Naive thymus-derived CD8-positive, alpha-beta T cell (primary cell): ENCODE results near the gene SPTSSB. TPM values are rescaled to one million over a fixed set of nuclear protein-coding genes. Genes with fewer than 3 reads are reported as not detected.

Experiments
- ATAC-seq, 2 donors: fragments of 150-1000 bp; cut with Tn5 transposase in 1 of 2; sonication (Bioruptor Pico), chemical (Tn5 transposase) in 1 of 2; 1 replicate in 1 of 2; 2 replicates in 1 of 2; pipeline ENCODE4 v1.10.0; 2021; ENCODE audit warnings: mild to moderate bottlenecking in 2 of 2, moderate library complexity in 2 of 2
- POLR2A ChIA-PET: fragments of 350-600 bp; sonication (Branson Sonifier 250); formaldehyde crosslinking; loops from one replicate; lab custom pipeline; 2021; ENCODE audit warnings: antibody characterized with exemption; lab: Charles Lee
- DNase-seq, 10 donors: peaks; one replicate each; pipeline versions ENCODE4 v3.0.0 to v3.0.0-alpha.2; 2020 to 2022
- H3K27ac Mint-ChIP-seq, 10 donors: one replicate each; pipeline ENCODE4 v1.8.0; 2020 to 2022; ENCODE audit warnings: mild to moderate bottlenecking in 10 of 10, mixed read lengths in 10 of 10, moderate library complexity in 4 of 10, inconsistent platforms in 1 of 10
- H3K27me3 Mint-ChIP-seq, 5 donors: one replicate each; pipeline ENCODE4 v1.8.0; 2021 to 2022; ENCODE audit warnings: mixed read lengths in 5 of 5
- H3K36me3 Mint-ChIP-seq, 3 donors: one replicate each; pipeline ENCODE4 v1.8.0; 2020 to 2022; ENCODE audit warnings: mixed read lengths in 3 of 3, mild to moderate bottlenecking in 2 of 3, inconsistent platforms in 1 of 3
- H3K4me1 Mint-ChIP-seq, 4 donors: one replicate each; pipeline ENCODE4 v1.8.0; 2021 to 2022; ENCODE audit warnings: mixed read lengths in 4 of 4
- H3K4me3 Mint-ChIP-seq, 10 donors: one replicate each; pipeline ENCODE4 v1.8.0; 2020 to 2022; ENCODE audit warnings: mild to moderate bottlenecking in 10 of 10, mixed read lengths in 10 of 10, moderate library complexity in 6 of 10, inconsistent platforms in 1 of 10
- H3K9me3 Mint-ChIP-seq, 9 donors: one replicate each; pipeline ENCODE4 v1.8.0; 2020 to 2022; ENCODE audit warnings: mixed read lengths in 9 of 9, mild to moderate bottlenecking in 3 of 9, inconsistent platforms in 1 of 9, moderate library complexity in 1 of 9
- polyA plus RNA-seq, 3 donors: library from polyadenylated mRNA; unstranded; fragments of 300-500 nt; fragmentation: Illumina TruSeq; gene quantifications; one replicate each; pipeline ENCODE4 v1.2.3, GENCODE V29; 2021
- total RNA-seq, 8 experiments: library from RNA in 2 of 8; stranded (reverse) in 2 of 8; gene quantifications; one replicate each; pipeline ENCODE4 v1.2.3 and lab custom pipeline; 2021 to 2026

Gene SPTSSB
- total and polyA plus RNA-seq, 5 experiments from 2014 or later, result 0.16 to 0.21 TPM; not detected in 3

DNA sequence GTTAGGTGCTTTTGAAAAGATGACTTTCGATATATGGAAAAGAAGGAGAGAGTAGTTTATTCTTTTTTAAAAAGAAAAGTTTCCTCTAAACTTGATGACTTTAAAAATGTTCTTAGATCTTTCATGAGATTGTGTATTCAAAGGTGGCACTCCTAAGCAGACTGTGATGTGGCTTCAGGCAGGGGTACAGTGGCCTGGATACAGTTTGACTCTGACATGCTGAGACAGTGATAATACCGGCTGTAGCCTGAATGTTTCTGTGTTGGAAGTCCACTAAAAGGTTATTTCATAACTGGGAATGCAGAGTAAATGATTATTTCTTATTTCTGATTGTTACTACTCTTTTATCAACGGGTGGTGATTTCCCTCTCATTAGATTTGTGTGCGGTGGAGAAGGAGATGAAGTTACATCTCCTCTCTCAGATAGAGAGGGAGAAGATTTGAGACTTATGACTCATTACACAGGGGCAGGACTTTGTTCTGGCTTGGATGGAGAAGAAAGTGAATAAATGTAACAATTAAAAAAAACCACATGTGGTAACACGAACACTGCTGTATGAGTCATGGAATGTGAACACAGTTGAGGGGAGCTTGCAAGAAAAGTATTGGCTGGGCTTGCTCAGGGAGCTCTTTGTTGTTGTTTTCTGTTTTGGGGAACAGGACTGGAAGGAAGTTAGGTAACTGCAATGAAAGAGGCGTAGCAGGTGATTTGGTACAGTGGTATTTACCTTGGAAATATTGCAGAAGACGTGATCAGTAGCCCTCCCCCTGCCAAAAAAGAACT, 21.6 kb downstream of the SPTSSB start:
- Mint-ChIP-seq H3K27me3 (peaks cover 3 to 7% (median 4%) of the 10 kb centered on the region in 5 donors), H3K9me3 (no peaks in the 10 kb centered on the region), H3K36me3 (no peaks in the 10 kb centered on the region), H3K4me3 (peak overlapping the region in 5 of 10 donors; percentile 7 to 42 (median 13)), H3K4me1 (peaks cover 13 to 21% (median 19%) of the 10 kb centered on the region in 4 donors), H3K27ac (peak overlapping the region in 5 of 10 donors; percentile 2 to 12 (median 10))
- POLR2A ChIA-PET, result interaction anchor here (0.6 kb wide), 1 partner anchor 128 kb away, joined by 3 read pairs; the partner anchor contains the start of gene NMD3
- DNase-seq (peak in 6 of 10 donors; percentile 11 to 72 (median 34)), ATAC-seq (peak; percentile 90 to 92)

DNA sequence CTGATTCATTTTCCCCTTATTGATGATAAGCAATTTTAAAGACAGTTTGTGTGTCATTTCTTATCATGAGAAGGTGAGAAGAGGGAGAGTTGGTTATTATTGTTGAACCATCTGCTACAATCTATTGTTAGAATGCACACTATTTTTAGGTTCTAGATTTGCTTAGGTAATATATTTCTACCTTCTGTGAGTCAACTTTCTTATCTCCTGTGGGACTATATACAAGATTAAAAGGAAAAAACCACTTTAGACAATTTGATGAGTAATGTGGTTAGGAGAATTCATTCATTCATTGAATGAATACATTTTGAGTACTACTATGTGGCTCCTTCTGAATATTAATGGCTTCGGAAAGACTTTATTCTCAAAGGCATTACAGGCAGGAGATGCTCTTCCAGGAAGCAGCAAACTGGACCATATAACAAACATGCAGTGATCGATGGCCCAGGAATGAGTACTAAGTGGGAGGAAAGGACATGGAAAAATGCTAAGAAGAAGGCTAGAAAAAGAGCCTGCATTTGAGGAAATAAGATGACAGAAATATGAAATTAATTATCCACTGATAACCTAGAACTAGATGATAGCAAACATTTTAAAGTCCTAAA, 22.4 kb downstream of the SPTSSB start:
- POLR2A ChIA-PET, result no interaction called here
- Mint-ChIP-seq H3K27ac (no peak overlapping the region), H3K36me3 (no peaks in the 10 kb centered on the region), H3K9me3 (no peaks in the 10 kb centered on the region), H3K27me3 (peaks cover 0 to 10% (median 3%) of the 10 kb centered on the region in 5 donors), H3K4me1 (peaks cover 13 to 21% (median 19%) of the 10 kb centered on the region in 4 donors), H3K4me3 (no peak overlapping the region)
- ATAC-seq, result no peak
- no peak for DNase-seq

DNA sequence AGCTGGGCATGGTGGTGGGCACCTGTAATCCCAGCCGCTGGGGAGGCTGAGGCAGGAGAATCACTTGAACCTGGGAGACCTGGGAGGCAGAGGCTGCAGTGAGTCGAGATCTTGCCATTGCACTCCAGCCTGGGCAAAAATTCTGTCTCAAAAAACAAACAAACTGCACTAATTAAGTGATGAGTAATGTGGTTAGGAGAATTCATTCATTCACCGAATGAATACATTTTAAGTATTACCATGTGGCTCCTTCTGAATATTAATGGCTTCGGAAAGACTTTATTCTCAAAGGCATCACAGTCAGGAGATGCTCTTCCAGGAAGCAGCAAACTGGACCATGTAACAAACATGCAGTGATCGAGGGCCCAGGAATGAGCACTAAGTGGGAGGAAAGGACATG, 23.6 kb downstream of the SPTSSB start:
- no peaks in the 10 kb centered on the region for H3K9me3 Mint-ChIP-seq
- POLR2A ChIA-PET, result no interaction called here
- no peak for DNase-seq
- no peaks in the 10 kb centered on the region for H3K36me3 Mint-ChIP-seq
- no peak overlapping the region for H3K4me3 Mint-ChIP-seq
- peaks cover 3 to 11% (median 3%) of the 10 kb centered on the region in 5 donors for H3K27me3 Mint-ChIP-seq
- no peak for ATAC-seq
- peak overlapping the region in 1 of 10 donors; percentile 21 for H3K27ac Mint-ChIP-seq
- peaks cover 13 to 21% (median 19%) of the 10 kb centered on the region in 4 donors for H3K4me1 Mint-ChIP-seq

DNA sequence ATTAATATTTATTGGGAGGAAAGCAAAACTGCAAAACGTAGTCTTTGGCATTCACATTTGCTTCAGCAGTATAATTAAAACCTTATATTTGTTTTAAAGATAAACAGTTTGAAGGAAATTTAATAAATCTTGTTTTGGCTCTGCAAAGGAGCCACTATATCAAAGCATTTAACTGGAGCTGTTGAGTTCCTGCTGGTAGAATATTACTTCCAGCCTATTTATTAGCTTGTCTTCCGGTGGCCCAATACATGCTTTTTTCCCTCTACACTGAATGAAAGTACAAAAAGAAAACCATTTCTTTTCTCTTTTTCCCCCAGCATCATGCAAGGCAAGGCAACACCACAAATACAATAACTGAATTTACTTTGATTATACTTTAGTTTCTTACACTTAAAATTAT, 26.3 kb downstream of the SPTSSB start:
- Mint-ChIP-seq H3K4me1 (peaks cover 12 to 18% (median 15%) of the 10 kb centered on the region in 4 donors), H3K27me3 (peaks cover 3 to 20% (median 6%) of the 10 kb centered on the region in 5 donors), H3K27ac (no peak overlapping the region), H3K9me3 (no peaks in the 10 kb centered on the region), H3K4me3 (no peak overlapping the region), H3K36me3 (no peaks in the 10 kb centered on the region)
- POLR2A ChIA-PET, result no interaction called here
- ATAC-seq, result no peak
- no peak for DNase-seq

DNA sequence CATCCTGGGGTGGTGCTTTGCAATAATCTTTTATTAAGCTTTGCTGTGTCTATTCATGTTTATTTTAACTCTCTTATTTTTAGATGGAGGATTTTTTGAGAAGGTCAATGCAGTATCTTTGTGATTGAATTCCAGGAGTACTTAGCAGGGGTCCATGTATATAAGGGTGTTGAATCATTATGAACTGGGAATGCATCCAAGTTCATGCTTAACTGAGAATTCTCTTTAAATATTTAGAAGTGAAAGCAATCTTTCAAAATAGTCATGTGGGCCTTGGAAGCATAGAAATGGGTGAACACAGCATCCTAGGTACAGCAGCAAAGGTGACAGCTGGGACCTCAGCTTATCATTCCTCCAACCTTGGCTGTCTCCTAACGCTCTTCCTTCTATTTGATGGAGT, 27.3 kb downstream of the SPTSSB start:
- Mint-ChIP-seq H3K4me3 (no peak overlapping the region), H3K27ac (no peak overlapping the region), H3K36me3 (no peaks in the 10 kb centered on the region), H3K9me3 (peaks cover 0 to 3% (median 0%) of the 10 kb centered on the region in 9 donors), H3K27me3 (peaks cover 3 to 20% (median 6%) of the 10 kb centered on the region in 5 donors), H3K4me1 (peaks cover 4 to 7% (median 4%) of the 10 kb centered on the region in 4 donors)
- ATAC-seq, result no peak
- POLR2A ChIA-PET, result no interaction called here
- no peak for DNase-seq

DNA sequence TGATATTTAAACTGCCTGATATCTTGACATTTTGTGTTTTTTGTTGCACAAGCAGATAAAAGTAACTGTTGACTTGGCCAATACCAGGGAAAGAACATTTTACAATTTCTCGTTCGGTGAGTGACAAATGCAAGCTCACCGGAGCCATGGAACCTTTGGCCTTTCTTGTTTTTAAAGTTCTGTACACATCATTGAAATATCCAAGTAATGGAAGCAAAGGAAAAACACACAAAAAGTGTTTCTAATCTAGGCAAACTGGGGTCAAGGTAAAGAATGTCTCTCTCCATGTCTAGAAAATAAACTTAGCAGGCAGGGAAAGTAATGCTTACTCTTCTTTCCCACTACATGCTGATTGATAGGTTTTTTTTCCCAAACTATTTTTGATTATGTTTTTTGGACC, 27.8 kb downstream of the SPTSSB start:
- Mint-ChIP-seq H3K4me3 (no peak overlapping the region), H3K9me3 (peaks cover 0 to 3% (median 0%) of the 10 kb centered on the region in 9 donors), H3K4me1 (peaks cover 0 to 3% (median 1%) of the 10 kb centered on the region in 4 donors)

DNA sequence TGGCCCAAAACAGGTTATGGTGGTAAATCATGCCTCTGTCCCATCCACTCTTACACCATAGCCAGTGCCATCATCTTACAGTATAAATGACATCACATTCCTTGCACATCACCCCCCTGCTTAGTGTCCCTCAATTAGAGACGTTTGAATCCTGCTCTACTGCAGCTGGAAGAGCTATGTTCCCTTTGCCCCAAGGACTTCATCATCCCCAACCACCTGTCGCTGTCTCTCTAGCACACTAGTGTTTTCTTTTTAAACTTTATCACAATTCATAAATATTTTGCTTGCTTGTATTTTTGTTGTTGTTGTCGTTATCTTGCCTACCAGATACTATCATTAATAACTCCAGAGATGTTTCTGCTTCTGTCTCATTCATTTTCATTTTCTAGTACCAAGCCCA, 28.7 kb downstream of the SPTSSB start:
- POLR2A ChIA-PET, result no interaction called here
- ATAC-seq (no peak), DNase-seq (no peak)
- no peaks in the 10 kb centered on the region for H3K36me3 Mint-ChIP-seq
- peaks cover 3 to 20% (median 4%) of the 10 kb centered on the region in 5 donors for H3K27me3 Mint-ChIP-seq
- H3K27ac Mint-ChIP-seq, result no peak overlapping the region
- H3K4me3 Mint-ChIP-seq, result no peak overlapping the region
- H3K4me1 Mint-ChIP-seq, result peaks cover 0 to 3% (median under 1%) of the 10 kb centered on the region in 4 donors
- peaks cover 0 to 3% (median 0%) of the 10 kb centered on the region in 9 donors for H3K9me3 Mint-ChIP-seq

More for the DNA sequence above, 27.8 kb downstream of the SPTSSB start:
- H3K36me3 Mint-ChIP-seq, result no peaks in the 10 kb centered on the region
- no peak for ATAC-seq
- POLR2A ChIA-PET, result no interaction called here
- no peak for DNase-seq
- H3K27me3 Mint-ChIP-seq, result peaks cover 3 to 20% (median 6%) of the 10 kb centered on the region in 5 donors
- H3K27ac Mint-ChIP-seq, result no peak overlapping the region

DNA sequence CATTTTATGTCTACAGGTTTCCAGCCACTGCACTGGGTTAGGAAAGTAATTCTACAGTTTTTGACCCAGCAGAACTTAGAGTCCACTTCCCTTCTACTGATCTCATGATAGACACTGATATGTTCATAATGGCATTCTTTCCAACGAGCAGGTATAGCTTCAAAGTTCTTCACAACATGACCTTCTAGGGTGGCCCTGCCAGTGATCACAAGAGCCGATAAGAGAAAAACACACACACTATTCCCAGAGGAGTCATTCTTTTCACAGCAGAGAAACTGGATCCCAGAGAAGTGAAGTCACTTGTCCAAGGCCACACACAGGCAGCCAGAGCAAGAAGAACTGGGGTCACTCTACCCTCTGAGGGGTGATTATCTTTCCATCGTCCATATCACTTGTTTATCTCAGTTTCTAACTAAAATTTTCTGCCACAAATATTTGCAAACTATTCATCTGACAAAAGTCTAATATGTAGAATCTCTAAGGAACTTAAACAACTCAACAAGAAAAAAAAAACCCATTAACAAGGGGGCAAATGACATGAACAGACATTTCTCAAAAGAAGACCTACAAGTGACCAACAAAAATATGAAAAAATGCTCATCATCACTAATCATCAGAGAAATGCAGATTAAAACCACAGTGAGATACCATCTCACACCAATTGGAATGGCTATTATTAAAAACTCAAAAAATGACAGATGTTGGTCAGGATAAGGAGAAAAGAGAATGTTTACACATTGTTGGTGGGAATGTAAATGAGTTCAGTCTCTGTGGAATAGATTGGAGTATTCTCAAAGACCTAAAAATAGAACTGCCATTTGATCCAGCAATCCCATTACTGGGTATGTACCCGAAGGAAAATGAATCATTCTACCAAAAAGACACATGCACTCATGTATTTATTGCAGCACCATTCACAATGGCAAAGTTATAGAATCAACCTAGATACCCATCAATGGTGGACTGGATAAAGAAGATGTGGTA, 31.5 kb downstream of the SPTSSB start:
- Mint-ChIP-seq H3K4me3 (no peak overlapping the region), H3K4me1 (peaks cover 0 to 2% (median 0%) of the 10 kb centered on the region in 4 donors), H3K9me3 (peaks cover 0 to 3% (median 0%) of the 10 kb centered on the region in 9 donors), H3K36me3 (no peaks in the 10 kb centered on the region), H3K27me3 (peaks cover 0 to 33% (median 7%) of the 10 kb centered on the region in 5 donors), H3K27ac (no peak overlapping the region)
- POLR2A ChIA-PET, result no interaction called here
- DNase-seq, result no peak
- ATAC-seq, result no peak

DNA sequence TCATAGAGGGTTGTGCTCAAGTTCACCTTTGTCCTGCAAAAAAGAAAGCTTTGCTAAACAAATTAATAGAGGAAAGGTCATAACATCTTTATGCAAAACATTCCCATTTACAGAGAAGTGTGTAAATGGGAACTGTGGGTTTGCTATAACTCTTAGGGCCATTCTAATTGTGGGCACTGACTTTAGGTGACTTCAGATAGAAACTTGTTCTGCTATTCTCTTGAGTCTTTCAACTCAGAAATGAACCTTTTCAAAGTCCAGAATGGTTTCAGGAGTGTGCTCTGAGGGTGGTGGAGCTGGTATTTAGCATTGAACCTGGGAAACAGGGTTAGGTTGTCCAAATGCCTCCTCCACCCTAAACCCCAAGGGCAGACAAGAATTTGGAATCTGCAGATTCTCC, 34.0 kb downstream of the SPTSSB start:
- H3K27ac Mint-ChIP-seq, result no peak overlapping the region
- ATAC-seq, result no peak
- POLR2A ChIA-PET, result no interaction called here
- DNase-seq, result no peak
- peaks cover 0 to 3% (median 0%) of the 10 kb centered on the region in 9 donors for H3K9me3 Mint-ChIP-seq
- H3K36me3 Mint-ChIP-seq, result no peaks in the 10 kb centered on the region
- peaks cover 0 to 32% (median 8%) of the 10 kb centered on the region in 5 donors for H3K27me3 Mint-ChIP-seq
- peaks cover 0 to 2% (median 0%) of the 10 kb centered on the region in 4 donors for H3K4me1 Mint-ChIP-seq
- no peak overlapping the region for H3K4me3 Mint-ChIP-seq

DNA sequence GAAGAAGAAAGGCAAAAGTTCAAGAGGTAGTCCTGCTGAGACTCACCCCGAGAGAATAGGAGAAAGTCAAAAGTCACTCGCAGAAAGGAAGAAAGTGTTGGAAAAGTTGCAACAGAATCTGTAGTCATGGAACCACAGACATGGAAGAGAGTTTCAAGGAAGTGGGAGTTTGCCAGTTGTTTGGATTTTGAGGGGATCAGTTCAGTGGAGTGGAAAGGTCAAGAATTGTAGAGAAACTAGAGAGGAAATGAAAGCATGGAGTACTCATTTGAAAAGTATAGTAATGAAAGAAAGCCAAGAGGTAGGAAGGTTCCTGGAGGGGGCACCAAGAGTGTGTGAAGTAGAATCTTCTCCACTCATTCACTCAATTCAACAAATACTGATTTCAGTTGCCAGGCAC, 34.7 kb downstream of the SPTSSB start:
- Mint-ChIP-seq H3K4me1 (peaks cover 0 to 2% (median 0%) of the 10 kb centered on the region in 4 donors), H3K9me3 (peaks cover 0 to 3% (median 0%) of the 10 kb centered on the region in 9 donors), H3K4me3 (no peak overlapping the region), H3K36me3 (no peaks in the 10 kb centered on the region), H3K27ac (no peak overlapping the region), H3K27me3 (peaks cover 0 to 26% (median 8%) of the 10 kb centered on the region in 5 donors)
- ATAC-seq (no peak), DNase-seq (no peak)
- POLR2A ChIA-PET, result no interaction called here

DNA sequence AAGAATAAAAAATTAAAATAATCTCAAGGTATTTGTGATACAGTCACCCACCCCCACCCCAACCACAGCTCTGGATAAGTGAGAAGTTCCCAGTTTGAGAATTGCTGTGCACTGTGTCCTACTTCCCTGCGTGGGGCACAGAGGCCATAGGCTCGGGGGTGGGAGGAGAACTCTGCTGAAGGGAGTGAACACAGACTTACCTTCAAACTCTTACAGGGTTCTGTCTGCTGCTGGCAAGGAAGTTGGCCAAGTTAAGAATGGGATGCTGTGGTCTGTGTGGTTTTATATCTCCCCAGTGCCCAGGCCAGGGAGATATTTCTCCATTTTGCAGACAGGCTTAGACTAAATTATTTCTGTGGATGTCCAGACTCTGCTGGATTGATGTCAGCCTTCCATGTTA, 37.6 kb downstream of the SPTSSB start:
- H3K9me3 Mint-ChIP-seq, result peaks cover 0 to 3% (median 0%) of the 10 kb centered on the region in 9 donors
- no peak overlapping the region for H3K4me3 Mint-ChIP-seq
- DNase-seq, result no peak
- no peak for ATAC-seq
- H3K27me3 Mint-ChIP-seq, result peaks cover 12 to 45% (median 19%) of the 10 kb centered on the region in 5 donors
- POLR2A ChIA-PET, result no interaction called here
- no peak overlapping the region for H3K27ac Mint-ChIP-seq
- peaks cover 0 to 6% (median 3%) of the 10 kb centered on the region in 4 donors for H3K4me1 Mint-ChIP-seq
- no peaks in the 10 kb centered on the region for H3K36me3 Mint-ChIP-seq

DNA sequence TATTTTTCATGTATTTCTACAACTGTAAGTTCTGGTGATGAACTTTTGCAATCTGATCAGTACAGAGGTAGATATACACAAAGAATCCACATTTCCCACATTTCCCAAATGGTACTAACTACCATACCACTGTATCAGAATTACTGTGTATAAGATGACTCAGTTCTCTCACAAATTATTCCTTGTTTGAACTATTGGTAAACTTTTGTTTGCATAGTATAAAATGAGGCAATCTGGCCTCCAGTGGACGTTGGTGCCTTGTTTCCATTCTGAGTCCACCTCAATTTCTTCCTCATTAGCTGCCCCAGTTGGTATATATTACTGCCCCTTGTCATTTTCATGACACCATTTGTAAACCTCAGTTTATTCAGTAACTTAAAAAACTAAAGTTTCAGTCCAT, 38.5 kb downstream of the SPTSSB start:
- Mint-ChIP-seq H3K36me3 (no peaks in the 10 kb centered on the region), H3K4me1 (peaks cover 0 to 11% (median 3%) of the 10 kb centered on the region in 4 donors), H3K9me3 (peaks cover 0 to 3% (median 0%) of the 10 kb centered on the region in 9 donors), H3K27ac (peak overlapping the region in 1 of 10 donors; percentile 9), H3K4me3 (no peak overlapping the region), H3K27me3 (peaks cover 12 to 45% (median 19%) of the 10 kb centered on the region in 5 donors)
- DNase-seq, result no peak
- ATAC-seq, result no peak
- POLR2A ChIA-PET, result no interaction called here
